Neutrophil (primary cell): Measurements from ENCODE around the gene CHN2.

Experiments
- H3K27ac ChIP-seq: fragments of 200-600 bp; sonication (generic); 2 replicates; pipeline ENCODE4 v1.5.1; 2016; ENCODE audit warnings: mild to moderate bottlenecking, moderate library complexity
- H3K27me3 ChIP-seq: fragments of 200-600 bp; sonication (generic); 2 replicates; pipeline ENCODE4 v1.6.0; 2016; ENCODE audit warnings: mild to moderate bottlenecking
- H3K36me3 ChIP-seq: fragments of 200-600 bp; sonication (generic); 2 replicates; pipeline ENCODE4 v1.5.1; 2017
- H3K4me1 ChIP-seq, 2 experiments: fragments of 200-600 bp in 1 of 2; sonication (generic) in 1 of 2; 1 replicate in 1 of 2; 2 replicates in 1 of 2; pipeline versions ENCODE4 v1.5.1 to v1.6.1; 2013 to 2016; ENCODE audit warnings: low read depth in 1 of 2, low read length in 1 of 2, mild to moderate bottlenecking in 1 of 2, moderate library complexity in 1 of 2; ENCODE audit not compliant: control insufficient read depth in 1 of 2, insufficient read depth in 1 of 2
- H3K4me3 ChIP-seq, 2 experiments: fragments of 200-600 bp in 1 of 2; sonication (generic) in 1 of 2; 1 replicate in 1 of 2; 2 replicates in 1 of 2; pipeline ENCODE4 v1.5.1; 2013 to 2016; ENCODE audit warnings: low read depth in 1 of 2, low read length in 1 of 2, mild to moderate bottlenecking in 1 of 2, moderate library complexity in 1 of 2
- H3K9me3 ChIP-seq: fragments of 200-600 bp; sonication (generic); 2 replicates; pipeline ENCODE4 v1.5.1; 2016
- CTCF ChIP-seq: fragments of 200-600 bp; sonication (generic); IDR thresholded peaks from 2 replicates; pipeline ENCODE4 v1.5.1; 2016; ENCODE audit warnings: antibody characterized with exemption

Gene CHN2

DNA sequence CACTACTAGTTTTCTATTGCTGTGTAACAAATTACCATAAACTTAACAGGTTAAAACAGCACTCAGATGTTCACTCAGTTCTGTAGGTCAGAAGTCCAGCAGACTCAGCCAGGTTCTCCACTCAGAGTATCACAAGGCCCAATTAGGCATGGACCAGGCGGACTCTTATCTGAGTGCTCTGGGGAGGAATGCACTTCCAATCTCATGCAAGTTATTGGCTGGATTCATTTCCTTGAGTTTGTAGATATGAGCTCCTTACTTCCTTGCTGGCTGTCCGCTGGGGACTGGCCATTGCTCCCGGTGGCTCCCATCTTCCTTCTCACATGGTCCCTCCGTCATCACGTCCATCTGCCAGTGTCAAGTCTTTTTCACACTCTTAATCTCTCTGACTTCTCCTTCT lies 232.0 kb downstream of the CHN2 start:
- H3K4me3 ChIP-seq, result no peak overlapping the region
- no peaks in the 10 kb centered on the region for H3K4me1 ChIP-seq
- H3K36me3 ChIP-seq, result no peaks in the 10 kb centered on the region
- no peak overlapping the region for H3K27ac ChIP-seq
- no peaks in the 10 kb centered on the region for H3K9me3 ChIP-seq
- no peaks in the 10 kb centered on the region for H3K27me3 ChIP-seq
- no peak for TF ChIP-seq CTCF

GRCh38 chr7:29429401-29429800 lies 234.8 kb downstream of the CHN2 start:
- no peak for TF ChIP-seq CTCF
- Histone ChIP-seq H3K27me3 (no peaks in the 10 kb centered on the region), H3K9me3 (no peaks in the 10 kb centered on the region), H3K27ac (no peak overlapping the region), H3K36me3 (no peaks in the 10 kb centered on the region), H3K4me1 (no peaks in the 10 kb centered on the region), H3K4me3 (no peak overlapping the region)

- H3K27me3 ChIP-seq, result no peaks in the 10 kb centered on the region
- no peak overlapping the region for H3K27ac ChIP-seq
- no peaks in the 10 kb centered on the region for H3K4me1 ChIP-seq
- no peak for TF ChIP-seq CTCF
- H3K4me3 ChIP-seq, result no peak overlapping the region
- H3K36me3 ChIP-seq, result no peaks in the 10 kb centered on the region
- H3K9me3 ChIP-seq, result no peaks in the 10 kb centered on the region
Observed at GRCh38 chr7:29430279-29430949, 235.8 kb downstream of the CHN2 start.

DNA sequence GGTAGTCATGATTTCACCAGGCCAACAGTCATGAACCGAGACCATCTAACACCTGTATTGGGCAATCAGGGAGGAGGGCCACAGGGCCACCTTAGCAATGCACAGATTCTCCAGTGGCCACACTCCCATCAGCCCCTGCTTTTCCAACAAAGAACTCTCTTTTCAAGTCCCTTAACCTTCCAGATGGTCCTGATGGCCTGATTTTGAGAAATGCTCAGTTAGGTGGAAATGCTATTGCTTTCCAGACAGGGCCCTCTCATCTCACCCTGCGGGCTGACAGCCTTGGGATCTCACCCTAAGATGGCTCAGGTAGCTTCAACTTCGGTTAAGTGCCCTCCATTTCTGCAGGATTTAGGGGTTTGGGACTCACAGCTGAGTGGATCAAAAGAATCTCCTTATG lies 237.1 kb downstream of the CHN2 start:
- no peak for TF ChIP-seq CTCF
- no peak overlapping the region for H3K4me3 ChIP-seq
- H3K9me3 ChIP-seq, result no peaks in the 10 kb centered on the region

DNA sequence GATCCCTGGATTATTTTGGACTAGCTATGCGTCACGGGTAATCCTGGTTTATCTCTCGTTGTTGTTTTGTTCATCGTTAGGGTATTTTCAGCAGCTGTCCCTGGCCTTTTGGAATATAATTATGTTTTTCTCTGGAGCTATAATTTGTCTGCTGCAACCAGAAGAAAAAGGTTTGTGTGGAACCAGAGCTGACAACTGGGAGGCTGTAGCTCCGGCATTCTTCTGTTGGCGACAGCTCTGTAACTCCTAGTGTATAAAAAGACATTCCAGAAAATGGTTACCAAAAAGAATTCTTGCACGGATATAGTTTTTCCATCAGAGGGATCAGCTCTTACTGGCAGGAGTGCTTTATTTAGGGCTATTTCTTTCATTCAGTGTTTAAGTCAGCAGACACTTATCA lies 238.1 kb downstream of the CHN2 start:
- Histone ChIP-seq H3K4me3 (no peak overlapping the region), H3K4me1 (no peaks in the 10 kb centered on the region), H3K9me3 (no peaks in the 10 kb centered on the region), H3K36me3 (no peaks in the 10 kb centered on the region), H3K27me3 (no peaks in the 10 kb centered on the region), H3K27ac (no peak overlapping the region)
- TF ChIP-seq CTCF, result no peak

More for the DNA sequence above, 237.1 kb downstream of the CHN2 start:
- no peaks in the 10 kb centered on the region for H3K4me1 ChIP-seq
- H3K36me3 ChIP-seq, result no peaks in the 10 kb centered on the region
- no peak overlapping the region for H3K27ac ChIP-seq
- no peaks in the 10 kb centered on the region for H3K27me3 ChIP-seq
